ENCODE data around the gene DRD3.

DNA sequence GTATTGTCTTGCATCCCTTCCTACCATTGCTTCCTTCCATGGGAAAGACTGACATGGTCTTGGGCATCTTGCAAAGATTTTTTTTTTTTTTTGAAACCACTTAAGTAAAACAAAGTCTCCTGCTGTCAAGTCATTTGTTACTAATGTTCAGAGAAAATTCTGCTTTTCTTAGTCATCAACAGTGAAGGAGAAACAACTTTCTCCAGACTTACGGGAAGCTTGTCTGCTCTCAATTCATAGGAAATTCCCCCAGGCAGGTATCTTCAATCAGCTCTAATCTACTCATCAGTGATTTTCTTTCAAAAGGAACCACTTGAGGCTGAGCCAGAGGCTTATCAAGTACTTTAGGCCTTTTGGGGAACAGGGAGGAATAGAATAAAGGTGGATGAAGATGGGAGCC, 15.9 kb upstream of the DRD3 start:
- TF ChIP-seq, protein P1, sequence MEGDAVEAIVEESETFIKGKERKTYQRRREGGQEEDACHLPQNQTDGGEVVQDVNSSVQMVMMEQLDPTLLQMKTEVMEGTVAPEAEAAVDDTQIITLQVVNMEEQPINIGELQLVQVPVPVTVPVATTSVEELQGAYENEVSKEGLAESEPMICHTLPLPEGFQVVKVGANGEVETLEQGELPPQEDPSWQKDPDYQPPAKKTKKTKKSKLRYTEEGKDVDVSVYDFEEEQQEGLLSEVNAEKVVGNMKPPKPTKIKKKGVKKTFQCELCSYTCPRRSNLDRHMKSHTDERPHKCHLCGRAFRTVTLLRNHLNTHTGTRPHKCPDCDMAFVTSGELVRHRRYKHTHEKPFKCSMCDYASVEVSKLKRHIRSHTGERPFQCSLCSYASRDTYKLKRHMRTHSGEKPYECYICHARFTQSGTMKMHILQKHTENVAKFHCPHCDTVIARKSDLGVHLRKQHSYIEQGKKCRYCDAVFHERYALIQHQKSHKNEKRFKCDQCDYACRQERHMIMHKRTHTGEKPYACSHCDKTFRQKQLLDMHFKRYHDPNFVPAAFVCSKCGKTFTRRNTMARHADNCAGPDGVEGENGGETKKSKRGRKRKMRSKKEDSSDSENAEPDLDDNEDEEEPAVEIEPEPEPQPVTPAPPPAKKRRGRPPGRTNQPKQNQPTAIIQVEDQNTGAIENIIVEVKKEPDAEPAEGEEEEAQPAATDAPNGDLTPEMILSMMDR (IDR thresholded peaks at IDR 0.05) = no peak
- no peak for TF ChIP-seq SP1 (CRISPR knock-in tag; conservative IDR thresholded peaks at IDR 0.05)
- TF ChIP-seq, protein P2, sequence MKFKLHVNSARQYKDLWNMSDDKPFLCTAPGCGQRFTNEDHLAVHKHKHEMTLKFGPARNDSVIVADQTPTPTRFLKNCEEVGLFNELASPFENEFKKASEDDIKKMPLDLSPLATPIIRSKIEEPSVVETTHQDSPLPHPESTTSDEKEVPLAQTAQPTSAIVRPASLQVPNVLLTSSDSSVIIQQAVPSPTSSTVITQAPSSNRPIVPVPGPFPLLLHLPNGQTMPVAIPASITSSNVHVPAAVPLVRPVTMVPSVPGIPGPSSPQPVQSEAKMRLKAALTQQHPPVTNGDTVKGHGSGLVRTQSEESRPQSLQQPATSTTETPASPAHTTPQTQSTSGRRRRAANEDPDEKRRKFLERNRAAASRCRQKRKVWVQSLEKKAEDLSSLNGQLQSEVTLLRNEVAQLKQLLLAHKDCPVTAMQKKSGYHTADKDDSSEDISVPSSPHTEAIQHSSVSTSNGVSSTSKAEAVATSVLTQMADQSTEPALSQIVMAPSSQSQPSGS (CRISPR knock-in tag; IDR thresholded peaks at IDR 0.05; ENCODE audit: borderline replicate concordance, low read depth) = no peak
- TF ChIP-seq TCF7 (CRISPR knock-in tag; IDR thresholded peaks at IDR 0.05; ENCODE audit: low read depth) = no peak
- TF ChIP-seq NR2C2 (CRISPR knock-in tag; IDR thresholded peaks at IDR 0.05) = no peak
- TF ChIP-seq, protein P3, sequence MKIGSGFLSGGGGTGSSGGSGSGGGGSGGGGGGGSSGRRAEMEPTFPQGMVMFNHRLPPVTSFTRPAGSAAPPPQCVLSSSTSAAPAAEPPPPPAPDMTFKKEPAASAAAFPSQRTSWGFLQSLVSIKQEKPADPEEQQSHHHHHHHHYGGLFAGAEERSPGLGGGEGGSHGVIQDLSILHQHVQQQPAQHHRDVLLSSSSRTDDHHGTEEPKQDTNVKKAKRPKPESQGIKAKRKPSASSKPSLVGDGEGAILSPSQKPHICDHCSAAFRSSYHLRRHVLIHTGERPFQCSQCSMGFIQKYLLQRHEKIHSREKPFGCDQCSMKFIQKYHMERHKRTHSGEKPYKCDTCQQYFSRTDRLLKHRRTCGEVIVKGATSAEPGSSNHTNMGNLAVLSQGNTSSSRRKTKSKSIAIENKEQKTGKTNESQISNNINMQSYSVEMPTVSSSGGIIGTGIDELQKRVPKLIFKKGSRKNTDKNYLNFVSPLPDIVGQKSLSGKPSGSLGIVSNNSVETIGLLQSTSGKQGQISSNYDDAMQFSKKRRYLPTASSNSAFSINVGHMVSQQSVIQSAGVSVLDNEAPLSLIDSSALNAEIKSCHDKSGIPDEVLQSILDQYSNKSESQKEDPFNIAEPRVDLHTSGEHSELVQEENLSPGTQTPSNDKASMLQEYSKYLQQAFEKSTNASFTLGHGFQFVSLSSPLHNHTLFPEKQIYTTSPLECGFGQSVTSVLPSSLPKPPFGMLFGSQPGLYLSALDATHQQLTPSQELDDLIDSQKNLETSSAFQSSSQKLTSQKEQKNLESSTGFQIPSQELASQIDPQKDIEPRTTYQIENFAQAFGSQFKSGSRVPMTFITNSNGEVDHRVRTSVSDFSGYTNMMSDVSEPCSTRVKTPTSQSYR (CRISPR knock-in tag; IDR thresholded peaks at IDR 0.05) = no peak
- TF ChIP-seq SOX15 (CRISPR knock-in tag; IDR thresholded peaks at IDR 0.05) = no peak
- TF ChIP-seq CREM (CRISPR knock-in tag; IDR thresholded peaks at IDR 0.05) = no peak
- TF ChIP-seq, protein P4, sequence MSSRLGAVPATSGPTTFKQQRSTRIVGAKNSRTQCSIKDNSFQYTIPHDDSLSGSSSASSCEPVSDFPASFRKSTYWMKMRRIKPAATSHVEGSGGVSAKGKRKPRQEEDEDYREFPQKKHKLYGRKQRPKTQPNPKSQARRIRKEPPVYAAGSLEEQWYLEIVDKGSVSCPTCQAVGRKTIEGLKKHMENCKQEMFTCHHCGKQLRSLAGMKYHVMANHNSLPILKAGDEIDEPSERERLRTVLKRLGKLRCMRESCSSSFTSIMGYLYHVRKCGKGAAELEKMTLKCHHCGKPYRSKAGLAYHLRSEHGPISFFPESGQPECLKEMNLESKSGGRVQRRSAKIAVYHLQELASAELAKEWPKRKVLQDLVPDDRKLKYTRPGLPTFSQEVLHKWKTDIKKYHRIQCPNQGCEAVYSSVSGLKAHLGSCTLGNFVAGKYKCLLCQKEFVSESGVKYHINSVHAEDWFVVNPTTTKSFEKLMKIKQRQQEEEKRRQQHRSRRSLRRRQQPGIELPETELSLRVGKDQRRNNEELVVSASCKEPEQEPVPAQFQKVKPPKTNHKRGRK (CRISPR knock-in tag; IDR thresholded peaks at IDR 0.05; ENCODE audit: borderline replicate concordance) = no peak
- TF ChIP-seq, protein P5, sequence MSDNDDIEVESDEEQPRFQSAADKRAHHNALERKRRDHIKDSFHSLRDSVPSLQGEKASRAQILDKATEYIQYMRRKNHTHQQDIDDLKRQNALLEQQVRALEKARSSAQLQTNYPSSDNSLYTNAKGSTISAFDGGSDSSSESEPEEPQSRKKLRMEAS (CRISPR knock-in tag; IDR thresholded peaks at IDR 0.05) = no peak
